ENCODE measurements around the gene SEC31B.

SEC31B gene

DNA sequence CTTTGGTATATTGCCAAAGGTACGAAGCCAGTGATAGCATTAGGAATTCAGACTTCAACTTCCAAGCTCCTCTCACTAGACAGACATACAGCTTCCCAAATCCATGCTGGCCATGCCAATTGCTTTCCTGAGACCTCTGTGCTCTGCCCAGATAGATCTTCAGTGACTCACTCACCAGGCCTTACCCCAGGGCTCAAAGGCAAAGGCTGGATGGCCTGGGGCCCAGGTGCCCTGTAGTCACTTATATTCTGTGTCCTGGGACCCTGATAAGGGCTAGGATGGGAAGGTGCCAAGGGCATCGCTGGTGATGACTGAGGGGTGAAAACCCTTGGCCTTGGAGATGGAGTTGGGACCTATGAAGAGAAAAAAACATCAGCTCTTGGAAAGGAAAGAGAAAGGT is 29.1 kb downstream of the SEC31B start:
- DNase-seq: no peak

DNA sequence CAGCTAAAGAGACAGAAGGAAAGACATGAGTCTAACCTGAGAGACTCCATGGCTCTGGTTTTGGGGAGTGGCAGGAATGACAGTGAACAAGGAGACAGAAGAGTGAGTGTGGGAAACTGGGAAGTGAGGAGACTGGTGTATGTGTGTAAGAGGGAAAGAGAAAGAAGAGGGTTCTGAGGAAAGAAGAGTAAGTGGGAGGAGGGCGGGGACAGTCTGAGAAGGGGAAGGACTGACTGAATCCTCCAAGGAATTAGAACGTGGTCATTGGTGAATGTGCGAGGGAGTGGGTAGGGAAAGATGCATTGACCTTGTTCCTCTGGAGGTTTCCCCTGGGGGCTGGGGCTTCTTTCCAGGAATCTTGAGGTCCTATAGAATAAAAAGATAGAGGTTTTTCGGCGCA is 30.3 kb downstream of the SEC31B start:
- no peak for DNase-seq

DNA sequence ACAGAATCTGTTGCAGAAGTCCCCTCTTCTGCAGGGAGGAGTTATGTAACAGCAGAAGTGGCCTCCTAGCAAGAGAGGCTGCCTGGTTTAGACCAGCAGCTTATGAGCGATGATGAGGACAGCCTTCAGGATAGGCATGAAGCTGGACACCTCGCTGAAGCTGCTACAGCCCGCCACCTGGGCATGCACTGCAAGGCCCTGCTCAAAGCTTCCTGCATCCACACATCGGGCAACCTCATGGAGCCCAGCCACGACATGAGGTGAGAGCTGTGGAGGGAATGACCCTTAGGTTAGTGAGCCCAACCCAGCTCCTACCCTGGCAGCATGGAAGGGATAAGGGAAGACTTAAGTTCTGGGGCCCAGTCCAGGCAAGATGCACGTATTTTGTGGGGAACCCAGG is 32.1 kb downstream of the SEC31B start:
- DNase-seq: no peak

DNA sequence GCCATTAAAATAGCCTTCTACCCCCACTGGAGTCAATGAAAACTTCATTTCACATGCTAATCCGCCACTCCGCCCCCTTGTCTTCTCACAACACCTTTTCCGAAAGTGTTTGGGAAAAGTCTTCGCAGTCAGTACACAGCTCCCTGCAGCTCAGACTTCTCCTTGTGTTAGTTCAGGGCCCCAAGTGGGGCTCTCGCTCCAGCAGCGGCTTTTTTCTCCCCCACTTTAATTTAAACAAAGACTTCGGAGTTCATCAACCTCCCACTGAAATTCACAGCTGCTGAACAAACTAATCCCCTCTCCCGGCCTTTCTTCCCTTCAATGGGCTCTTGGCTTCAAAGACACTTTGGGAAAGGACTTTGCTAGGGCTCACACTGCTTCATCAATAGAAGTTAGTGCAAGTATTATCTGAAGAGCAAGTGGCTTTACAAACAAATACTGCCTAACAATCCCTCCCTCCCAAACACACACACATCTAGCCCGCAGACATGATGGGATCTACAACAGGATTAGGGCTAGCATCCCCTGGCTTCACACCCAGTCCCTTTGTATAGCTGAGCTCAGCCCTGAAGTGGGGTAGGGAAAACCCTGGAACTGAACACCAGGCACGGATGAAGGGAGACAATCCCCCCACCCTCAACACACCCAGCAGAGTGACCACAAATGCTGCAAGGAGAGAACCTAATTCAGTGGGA is 33.7 kb downstream of the SEC31B start:
- no peak for DNase-seq

DNA sequence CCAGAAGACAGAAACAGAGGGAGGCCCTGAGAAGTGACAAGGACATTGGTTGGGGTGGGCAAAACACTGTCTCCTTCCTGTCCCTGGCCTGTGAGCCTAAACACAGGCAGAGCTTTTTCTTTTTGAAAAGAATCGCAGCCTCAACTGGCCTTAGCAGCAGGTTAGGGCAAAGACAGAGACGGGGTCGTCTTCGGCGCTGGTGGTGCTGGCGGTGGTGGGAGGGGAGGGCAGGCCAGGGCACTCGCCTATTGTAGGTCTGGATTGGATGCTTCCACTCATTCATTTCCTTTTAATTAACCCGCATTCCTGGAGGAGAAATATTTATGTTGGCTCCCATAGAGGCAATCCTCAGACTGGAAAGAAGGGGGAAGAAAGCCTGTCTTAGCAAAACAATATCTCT is 34.3 kb downstream of the SEC31B start:
- DNase-seq: no peak

DNA sequence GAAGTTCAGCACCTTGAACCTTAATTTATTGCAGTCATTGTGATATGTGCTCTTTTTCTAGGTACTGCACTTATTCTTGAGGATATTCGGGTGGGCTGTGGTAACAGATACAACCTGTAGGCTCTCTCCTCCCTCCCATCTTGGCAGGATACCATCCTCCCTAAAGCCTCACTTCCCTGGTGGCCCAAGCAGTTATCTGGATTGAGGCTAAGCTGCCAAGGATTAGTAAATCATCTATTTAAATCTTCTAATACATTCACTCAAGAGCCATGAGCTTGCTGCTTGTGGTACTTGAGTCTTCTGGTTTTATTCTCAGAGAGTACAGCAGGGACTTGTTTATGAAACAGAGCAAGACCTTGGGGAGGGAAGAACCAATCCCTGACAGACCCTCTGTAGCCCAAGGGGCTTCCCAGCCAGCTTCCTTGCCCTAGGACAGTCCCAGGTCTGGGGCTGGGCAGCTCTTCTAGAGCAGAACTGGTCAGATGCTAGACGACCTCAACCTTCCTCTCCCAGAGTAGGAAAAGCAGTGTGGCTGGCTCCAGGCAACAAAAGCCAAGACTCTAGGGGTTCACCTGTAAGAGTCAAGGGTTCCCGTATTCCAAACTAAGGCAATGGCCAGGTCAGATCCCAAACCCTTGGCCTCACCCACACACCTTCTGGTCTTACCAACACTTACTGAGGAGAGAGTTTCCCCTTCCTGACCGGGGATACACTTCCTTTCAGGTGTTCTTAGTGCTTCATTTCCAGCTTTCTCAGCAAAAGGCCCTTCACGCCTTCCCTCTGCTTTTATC is 35.6 kb downstream of the SEC31B start:
- DNase-seq: no peak

DNA sequence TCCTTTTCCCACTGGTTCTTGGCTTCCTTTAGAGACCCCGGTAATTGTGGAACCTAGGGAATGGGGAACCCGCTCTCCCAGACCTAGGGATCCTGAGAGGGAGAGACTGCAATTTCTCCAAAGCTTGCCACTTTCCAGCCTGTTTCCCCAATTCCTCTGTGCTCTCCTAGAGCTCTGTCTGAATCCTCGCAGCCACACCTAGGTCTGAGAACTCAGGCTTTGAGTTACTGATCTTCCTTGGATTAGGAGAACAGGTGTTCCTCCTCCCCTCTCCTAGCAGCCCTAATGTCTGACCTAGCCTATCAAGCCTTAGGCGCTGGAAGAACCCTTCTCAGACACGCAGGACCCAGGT is 36.9 kb downstream of the SEC31B start:
- no peak for DNase-seq

DNA sequence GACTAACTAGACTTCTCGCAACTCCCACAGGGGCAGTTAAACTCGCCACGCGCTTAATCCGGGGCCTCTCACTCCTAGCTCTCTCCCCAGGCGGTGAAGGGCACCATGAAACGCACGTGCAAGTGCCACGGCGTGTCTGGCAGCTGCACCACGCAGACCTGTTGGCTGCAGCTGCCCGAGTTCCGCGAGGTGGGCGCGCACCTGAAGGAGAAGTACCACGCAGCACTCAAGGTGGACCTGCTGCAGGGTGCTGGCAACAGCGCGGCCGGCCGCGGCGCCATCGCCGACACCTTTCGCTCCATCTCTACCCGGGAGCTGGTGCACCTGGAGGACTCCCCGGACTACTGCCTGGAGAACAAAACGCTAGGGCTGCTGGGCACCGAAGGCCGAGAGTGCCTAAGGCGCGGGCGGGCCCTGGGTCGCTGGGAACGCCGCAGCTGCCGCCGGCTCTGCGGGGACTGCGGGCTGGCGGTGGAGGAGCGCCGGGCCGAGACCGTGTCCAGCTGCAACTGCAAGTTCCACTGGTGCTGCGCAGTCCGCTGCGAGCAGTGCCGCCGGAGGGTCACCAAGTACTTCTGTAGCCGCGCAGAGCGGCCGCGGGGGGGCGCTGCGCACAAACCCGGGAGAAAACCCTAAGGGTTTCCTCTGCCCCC is 37.4 kb downstream of the SEC31B start:
- peak; percentile 61 for DNase-seq

DNA sequence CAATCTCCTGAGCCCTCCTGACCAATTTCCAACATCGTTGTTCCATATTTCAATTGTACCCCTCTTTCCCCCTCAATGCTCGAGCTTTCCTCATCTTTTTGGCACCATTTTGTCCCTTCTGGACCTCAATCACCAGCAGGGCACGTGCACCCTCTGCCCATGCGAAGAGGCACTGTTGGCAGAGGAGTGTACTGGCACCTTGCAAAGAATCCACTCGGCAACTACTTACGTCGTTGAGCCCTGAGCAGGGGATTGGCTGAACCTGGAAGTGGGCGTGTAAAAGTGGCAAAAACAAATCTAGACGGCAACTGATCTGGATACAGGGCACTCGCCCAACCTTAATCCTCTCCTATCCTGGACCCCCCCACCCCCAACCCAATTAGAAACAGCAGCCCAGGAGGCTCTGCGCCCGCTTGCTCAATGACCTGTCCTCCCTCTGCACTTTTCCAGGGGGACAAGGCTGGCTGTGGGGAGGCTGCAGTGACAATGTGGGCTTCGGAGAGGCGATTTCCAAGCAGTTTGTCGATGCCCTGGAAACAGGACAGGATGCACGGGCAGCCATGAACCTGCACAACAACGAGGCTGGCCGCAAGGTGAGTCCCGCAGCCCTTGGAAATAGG is 38.1 kb downstream of the SEC31B start:
- DNase-seq: peak; percentile 91

DNA sequence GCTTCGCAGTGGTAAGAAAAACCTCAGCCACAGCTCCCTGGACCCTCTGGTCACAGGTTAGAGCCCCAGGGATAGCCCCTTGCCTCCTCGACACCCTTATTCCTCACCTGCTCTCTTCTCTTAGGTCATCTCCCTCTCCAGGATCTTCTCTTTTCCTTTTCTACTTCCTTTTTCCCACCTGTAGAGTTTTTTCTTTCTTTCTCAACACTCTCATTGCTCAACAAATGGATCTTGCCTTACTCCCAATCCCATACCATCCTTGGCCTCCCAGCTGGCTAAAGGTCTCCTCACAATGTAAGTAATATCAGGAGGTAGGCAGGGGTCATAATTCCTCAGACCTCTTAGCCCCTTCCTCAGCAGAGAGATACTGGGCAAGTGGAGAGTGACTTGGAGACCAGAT is 39.7 kb downstream of the SEC31B start:
- DNase-seq: no peak

DNA sequence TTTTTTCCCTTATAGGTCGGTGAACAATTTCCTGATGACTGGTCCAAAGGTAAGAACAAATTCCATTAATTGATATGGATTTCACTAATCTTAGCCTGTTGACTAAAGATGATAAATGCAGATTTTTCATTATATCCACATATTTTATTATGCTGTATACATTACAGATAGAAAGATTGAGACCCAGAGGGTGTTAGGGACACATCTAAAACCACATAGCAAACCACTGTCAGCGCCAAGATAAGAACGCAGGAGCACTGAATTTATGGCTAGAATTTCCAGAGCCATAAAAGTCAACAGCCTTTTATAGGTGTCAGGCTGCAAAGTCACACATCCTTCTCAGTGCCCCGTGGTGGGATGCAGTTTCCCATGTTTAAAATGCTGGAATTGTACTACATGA is 40.6 kb downstream of the SEC31B start:
- no peak for DNase-seq

DNA sequence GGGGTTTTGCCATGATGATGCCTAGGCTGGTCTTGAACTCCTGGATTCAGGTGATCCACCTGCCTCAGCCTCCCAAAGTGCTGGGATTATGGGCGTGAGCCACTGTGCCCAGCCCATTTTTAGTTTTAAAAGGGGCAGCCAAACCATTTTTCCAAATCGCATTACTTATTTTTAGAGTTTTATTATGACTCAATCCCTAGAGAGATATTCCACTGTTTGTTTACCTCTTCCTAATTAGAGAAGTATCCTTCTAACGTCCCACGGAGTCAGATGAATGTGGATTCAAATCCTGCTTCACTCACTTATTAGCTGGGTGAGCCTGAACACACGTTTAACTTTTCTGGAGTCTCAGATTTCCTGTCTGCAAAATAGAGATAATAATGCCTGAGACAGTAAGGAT is 41.7 kb downstream of the SEC31B start:
- no peak for DNase-seq

DNA sequence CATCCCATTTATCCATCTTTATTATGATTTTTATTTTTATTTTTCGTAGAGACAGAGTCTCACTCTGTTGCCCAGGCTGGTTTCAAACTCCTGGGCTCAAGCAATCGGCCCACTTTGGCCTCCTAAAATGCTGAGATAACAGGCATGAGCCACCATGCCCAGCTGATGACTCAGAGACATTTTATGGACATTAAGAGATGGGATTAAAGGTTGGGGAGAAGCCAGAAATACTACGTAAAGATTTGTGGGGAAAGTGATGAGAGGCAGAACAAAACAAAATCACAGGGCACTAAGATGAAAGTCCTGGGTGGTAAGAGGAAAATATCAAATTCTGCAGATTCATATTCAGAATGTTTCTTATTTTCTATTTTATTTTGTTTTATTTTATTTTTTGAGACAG is 49.3 kb downstream of the SEC31B start:
- no peak for DNase-seq

DNA sequence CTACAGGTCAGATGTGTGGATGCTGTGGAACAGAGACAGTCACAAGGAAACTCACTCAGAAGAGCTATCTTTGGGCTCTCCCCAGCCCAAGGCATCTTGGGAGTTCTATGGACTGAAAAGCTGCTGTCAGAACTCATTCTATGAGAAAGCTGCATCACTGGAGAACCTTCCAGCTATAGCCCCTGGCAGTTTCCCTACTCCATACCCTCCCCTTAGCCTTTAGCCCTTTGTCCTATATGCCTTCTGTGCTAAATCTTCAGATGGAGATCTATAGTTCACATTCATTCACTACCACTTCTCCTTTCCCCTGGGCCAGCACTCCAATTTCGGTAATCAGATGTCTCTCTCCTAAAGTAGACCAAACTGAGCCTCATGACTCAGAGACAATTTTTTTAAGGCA is 49.9 kb downstream of the SEC31B start:
- DNase-seq: no peak

DNA sequence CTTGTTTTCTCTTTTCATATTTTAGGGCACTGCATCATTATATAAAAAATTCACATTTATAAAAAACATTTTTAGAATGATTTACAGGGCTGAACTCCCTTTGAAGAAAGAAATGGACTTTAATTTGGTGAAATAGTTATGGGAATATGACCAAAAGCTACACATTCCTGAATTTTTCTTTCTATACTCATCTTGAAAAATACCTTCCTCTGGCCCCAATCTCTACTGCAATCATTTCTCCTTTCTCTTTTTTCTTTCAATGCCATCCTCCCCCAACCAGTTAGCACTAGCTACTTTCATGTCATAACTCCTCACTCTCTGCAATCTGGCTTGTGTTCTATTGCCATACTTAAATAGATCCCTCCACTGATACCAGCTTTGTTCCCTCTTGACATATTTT is 50.7 kb downstream of the SEC31B start:
- no peak for DNase-seq

DNA sequence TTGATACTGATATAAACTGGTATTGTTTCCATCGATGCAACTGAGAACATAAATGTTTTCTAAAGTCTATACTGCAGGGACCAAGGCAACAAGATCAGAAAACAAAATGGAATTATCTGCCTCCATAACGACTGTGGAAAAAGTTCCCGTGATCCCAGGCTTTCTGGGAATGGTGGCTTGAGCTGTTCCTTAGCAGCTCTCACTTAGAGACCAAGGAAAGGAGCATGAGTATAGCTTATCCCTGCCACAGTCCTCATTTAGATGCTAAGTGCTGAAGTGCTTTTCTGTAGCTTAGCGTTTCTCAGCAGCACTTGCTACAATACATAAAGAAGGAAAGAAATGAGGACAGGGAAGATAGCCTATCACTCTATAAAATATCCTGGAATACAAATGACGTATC is 51.3 kb downstream of the SEC31B start:
- DNase-seq: no peak

DNA sequence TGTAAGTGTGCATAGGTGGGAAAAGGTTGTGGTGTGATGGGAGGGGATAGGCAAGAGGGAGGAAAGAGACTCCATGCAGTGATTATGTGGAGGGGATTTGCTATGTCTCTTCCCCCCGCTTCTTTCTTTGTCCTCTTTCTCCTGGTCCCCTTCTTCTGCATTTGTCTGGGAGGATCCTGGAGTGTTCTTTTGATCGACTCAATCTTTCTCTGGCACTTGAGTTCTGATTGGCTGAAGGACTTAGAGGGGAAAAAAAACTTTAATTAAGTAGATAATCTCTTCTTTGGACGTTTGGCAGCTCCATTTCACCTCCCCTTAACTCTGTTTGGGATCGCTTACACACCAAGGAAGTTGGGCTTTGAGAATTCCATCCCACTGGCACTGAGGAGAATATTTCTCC is 57.0 kb downstream of the SEC31B start, which contains the start of gene WNT8B:
Gene WNT8B (plus strand): TSS at position 301 of the 400 bp plus-strand sequence. CDS start 160 bp downstream, outside the sequence.
- DNase-seq: no peak

DNA sequence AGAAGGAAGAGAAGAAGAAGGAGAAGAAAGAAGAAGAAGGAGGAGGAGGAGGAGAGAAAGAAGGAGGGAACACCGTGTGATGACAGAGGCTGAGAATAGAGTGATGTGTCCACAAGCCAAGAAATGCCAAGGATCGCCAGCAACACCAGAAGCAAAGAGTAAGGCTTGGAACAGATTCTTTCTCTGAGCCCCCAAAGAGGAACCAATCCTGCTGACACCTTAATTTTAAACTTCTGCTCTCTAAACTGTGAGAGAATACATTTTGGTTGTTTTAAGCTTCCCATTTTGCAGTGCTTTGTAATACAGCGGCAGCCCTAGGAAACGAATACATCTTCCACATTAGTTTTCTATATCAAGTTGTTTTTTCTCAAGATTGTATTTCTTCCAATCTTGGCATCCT is 70.7 kb downstream of the SEC31B start:
- DNase-seq: no peak

DNA sequence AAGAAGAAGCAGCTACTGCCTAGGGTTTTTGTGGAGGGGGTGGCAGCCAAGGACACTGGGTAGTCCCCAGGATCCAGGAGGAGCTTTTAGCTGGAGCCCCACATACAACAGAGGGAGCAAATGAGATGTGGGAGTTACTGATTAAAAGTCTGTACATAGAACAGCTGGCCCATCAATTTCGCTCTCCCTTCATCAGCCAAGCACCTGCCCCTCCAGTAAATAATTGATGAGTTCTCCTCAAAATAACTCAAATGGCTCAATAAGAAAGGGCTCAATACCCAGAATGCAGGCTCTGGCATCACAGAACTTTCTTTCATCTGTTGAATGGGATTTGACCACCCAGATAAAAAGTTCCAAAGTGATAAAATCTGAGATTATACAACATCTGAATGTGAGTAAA is 72.0 kb downstream of the SEC31B start:
- DNase-seq: no peak

DNA sequence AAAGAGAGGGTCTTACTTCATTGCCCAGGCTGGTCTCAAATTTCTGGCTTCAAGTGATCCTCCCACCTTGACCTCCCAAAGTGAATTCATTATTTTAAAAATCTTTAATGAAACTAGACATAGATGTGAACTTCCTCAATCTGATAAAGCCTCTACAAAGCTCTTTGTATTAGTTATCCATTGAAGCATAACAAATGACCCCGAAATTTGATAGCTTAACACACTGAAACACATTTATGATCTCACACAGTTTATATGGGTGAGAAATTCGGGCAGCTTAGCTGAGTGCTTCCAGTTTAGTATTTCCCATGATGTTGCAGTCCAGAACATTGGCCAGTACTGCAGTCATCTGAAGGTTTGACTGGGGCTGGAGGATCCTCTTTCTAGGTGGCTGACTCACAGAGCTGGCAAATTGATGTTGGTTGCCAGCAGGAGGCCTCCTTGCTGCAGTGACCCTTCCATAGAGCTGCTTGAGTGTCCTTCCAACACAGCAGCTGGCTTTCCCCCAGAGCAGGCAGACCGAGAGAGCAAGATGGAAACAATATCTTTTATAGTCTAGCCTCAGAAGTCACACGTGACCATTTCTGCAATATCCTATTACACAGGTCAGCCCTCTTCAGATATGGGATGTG is 73.4 kb downstream of the SEC31B start:
- no peak for DNase-seq

DNA sequence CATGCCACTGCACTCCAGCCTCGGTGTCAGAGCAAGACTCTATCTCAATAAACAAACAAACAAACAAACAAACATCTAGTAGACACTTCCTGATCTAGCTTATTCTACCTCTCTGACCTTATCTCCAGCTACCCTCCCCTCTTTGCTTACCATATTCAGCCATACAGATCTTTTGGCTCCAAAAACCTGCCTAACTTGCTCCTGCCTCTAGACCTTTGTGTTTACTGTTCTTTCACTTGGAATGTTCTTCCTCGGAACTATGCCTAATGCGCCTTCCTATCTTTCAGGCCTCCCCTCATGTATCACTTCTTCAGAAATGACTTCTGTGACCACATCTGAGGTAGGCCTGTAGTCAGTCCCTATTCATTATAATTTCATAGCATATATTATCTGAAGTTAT is 77.1 kb downstream of the SEC31B start:
- DNase-seq: no peak

DNA sequence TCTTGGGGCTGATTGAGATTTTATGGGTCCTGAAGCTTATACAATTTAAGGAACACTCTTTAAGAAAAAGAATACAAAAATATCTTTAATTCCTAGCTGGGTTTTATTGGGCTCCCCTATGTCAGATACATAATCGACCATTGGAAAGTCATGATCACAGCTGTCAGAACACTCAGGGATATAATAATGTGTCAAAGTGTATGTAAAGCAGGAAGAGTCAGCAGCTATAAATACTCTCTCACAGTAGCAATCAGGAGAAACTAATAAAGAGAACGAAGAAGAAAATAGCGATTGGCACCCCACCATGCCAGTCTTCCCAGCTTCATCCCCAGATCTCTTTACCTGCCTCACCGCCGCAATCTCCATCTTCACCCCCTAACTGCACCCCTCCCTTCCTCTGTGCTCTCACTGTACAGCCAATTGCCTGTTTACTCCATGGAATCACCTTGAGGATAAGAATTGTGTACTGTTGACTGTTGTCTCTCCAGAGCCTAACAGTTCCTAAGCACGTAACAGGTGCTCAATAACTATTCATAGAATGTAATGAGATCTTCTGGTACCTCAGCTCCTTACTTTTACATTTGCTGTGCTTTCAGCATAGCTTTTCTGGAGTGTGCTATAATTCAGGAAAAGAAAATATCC is 80.9 kb downstream of the SEC31B start:
- no peak for DNase-seq
